DND-41 (cell line): ENCODE data around the gene SUPT7L.

Experiments used
- ATAC-seq: fragments of 200-7000 bp; cut with Tn5 transposase; 3 replicates; pipeline ENCODE4 v1.9.1; 2021; ENCODE audit warnings: low read depth; ENCODE audit not compliant: insufficient read depth
- DNase-seq: peaks from one replicate; pipeline ENCODE4 v3.0.0-alpha.2; 2020
- H2AFZ ChIP-seq: 2 replicates; pipeline ENCODE4 v1.6.0; 2012; ENCODE audit warnings: low read depth, low read length
- H3K27ac ChIP-seq: 2 replicates; pipeline ENCODE4 v1.5.1; 2012; ENCODE audit warnings: low read length, inconsistent platforms
- H3K27me3 ChIP-seq: fragments of 200-600 bp; sonication (generic); 2 replicates; pipeline ENCODE4 v1.6.0; 2012; ENCODE audit warnings: low read length, mild to moderate bottlenecking, inconsistent platforms; ENCODE audit not compliant: insufficient read depth, poor library complexity
- H3K36me3 ChIP-seq: 2 replicates; pipeline ENCODE4 v1.5.1; 2012; ENCODE audit warnings: low read length, inconsistent platforms; ENCODE audit not compliant: insufficient read depth
- H3K4me1 ChIP-seq: 2 replicates; pipeline ENCODE4 v1.5.1; 2012; ENCODE audit warnings: mild to moderate bottlenecking, low read length; ENCODE audit not compliant: insufficient read depth
- H3K4me2 ChIP-seq: 2 replicates; pipeline ENCODE4 v1.6.0; 2012; ENCODE audit warnings: mild to moderate bottlenecking, moderate library complexity, low read length, inconsistent platforms; ENCODE audit not compliant: insufficient read depth
- H3K4me3 ChIP-seq, 2 experiments: fragments of 200-600 bp in 1 of 2; shearing (Covaris generic) in 1 of 2; 2 replicates each; pipeline ENCODE4 v1.5.1; 2012 to 2016; ENCODE audit warnings: inconsistent platforms in 2 of 2, low read length in 2 of 2, mild to moderate bottlenecking in 2 of 2, low read depth in 1 of 2, moderate library complexity in 1 of 2
- H3K79me2 ChIP-seq: 2 replicates; pipeline ENCODE4 v1.6.0; 2012; ENCODE audit warnings: low read length, inconsistent platforms; ENCODE audit not compliant: insufficient read depth
- H3K9ac ChIP-seq: 2 replicates; pipeline ENCODE4 v1.6.0; 2012; ENCODE audit warnings: low read depth, mild to moderate bottlenecking, inconsistent platforms, low read length, moderate library complexity
- H3K9me3 ChIP-seq: 2 replicates; pipeline ENCODE4 v1.5.1; 2012; ENCODE audit warnings: low read length, moderate library complexity, mild to moderate bottlenecking, inconsistent platforms; ENCODE audit not compliant: insufficient read depth, severe bottlenecking
- H4K20me1 ChIP-seq: 2 replicates; pipeline ENCODE4 v1.6.0; 2012; ENCODE audit warnings: low read length; ENCODE audit not compliant: insufficient read depth
- EZH2 ChIP-seq: IDR thresholded peaks from 3 replicates; pipeline ENCODE4 v1.6.1; 2012; ENCODE audit warnings: borderline replicate concordance, low read depth, mild to moderate bottlenecking, moderate library complexity, low read length, inconsistent platforms; ENCODE audit not compliant: severe bottlenecking
- TF ChIP-seq, protein P1 (sequence below): IDR thresholded peaks from 2 replicates; pipeline ENCODE4 v1.5.1; 2012; ENCODE audit warnings: borderline replicate concordance, low read length, moderate library complexity, mild to moderate bottlenecking; ENCODE audit not compliant: poor library complexity, severe bottlenecking; ENCODE audit errors: extremely low read depth

The SUPT7L gene

DNA sequence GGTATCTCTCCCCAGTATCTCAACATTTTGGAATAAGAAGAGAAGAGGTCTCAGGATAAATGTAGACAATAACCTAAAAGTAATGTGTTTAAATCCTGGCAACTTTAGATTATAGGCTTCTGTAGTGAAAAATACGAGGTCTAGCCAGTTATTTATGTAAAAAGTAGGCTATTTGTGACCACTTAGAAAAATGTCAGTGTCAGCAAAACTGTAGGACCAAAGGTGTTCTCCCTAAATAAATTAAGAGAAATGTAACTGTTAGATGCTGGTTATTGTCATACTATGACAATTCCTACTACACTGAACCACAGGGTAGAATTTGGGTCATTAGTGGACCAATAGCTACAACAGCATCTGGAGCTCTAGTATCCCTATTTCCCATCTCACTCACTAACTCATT is 2.0 kb downstream of the SUPT7L start:
- H3K4me1 ChIP-seq = peaks cover 43% of the 10 kb centered on the region
- no peak overlapping the region for H3K4me3 ChIP-seq
- H3K79me2 ChIP-seq = peaks cover 47% of the 10 kb centered on the region
- H3K27ac ChIP-seq = no peak overlapping the region
- DNase-seq (no peak), ATAC-seq (no peak)
- no peaks in the 10 kb centered on the region for H3K27me3 ChIP-seq
- no peak overlapping the region for H3K9ac ChIP-seq
- no peak overlapping the region for H3K4me2 ChIP-seq
- TF ChIP-seq EZH2 = no peak
- TF ChIP-seq, protein P1, sequence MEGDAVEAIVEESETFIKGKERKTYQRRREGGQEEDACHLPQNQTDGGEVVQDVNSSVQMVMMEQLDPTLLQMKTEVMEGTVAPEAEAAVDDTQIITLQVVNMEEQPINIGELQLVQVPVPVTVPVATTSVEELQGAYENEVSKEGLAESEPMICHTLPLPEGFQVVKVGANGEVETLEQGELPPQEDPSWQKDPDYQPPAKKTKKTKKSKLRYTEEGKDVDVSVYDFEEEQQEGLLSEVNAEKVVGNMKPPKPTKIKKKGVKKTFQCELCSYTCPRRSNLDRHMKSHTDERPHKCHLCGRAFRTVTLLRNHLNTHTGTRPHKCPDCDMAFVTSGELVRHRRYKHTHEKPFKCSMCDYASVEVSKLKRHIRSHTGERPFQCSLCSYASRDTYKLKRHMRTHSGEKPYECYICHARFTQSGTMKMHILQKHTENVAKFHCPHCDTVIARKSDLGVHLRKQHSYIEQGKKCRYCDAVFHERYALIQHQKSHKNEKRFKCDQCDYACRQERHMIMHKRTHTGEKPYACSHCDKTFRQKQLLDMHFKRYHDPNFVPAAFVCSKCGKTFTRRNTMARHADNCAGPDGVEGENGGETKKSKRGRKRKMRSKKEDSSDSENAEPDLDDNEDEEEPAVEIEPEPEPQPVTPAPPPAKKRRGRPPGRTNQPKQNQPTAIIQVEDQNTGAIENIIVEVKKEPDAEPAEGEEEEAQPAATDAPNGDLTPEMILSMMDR = no peak
- H4K20me1 ChIP-seq = no peaks in the 10 kb centered on the region
- no peak overlapping the region for H2AFZ ChIP-seq
- H3K9me3 ChIP-seq = no peaks in the 10 kb centered on the region
- H3K36me3 ChIP-seq = peaks cover 53% of the 10 kb centered on the region

GRCh38 chr2:27655155-27655951 is 8.1 kb downstream of the SUPT7L start:
- ATAC-seq (no peak), DNase-seq (no peak)
- H3K4me3 ChIP-seq = no peak overlapping the region
- H3K9ac ChIP-seq = no peak overlapping the region
- no peaks in the 10 kb centered on the region for H3K4me1 ChIP-seq
- no peak overlapping the region for H3K27ac ChIP-seq
- no peak overlapping the region for H2AFZ ChIP-seq
- no peaks in the 10 kb centered on the region for H3K9me3 ChIP-seq
- TF ChIP-seq EZH2 = no peak
- TF ChIP-seq, protein P1 = no peak
- H3K79me2 ChIP-seq = no peaks in the 10 kb centered on the region
- H3K27me3 ChIP-seq = no peaks in the 10 kb centered on the region
- no peaks in the 10 kb centered on the region for H4K20me1 ChIP-seq
- H3K4me2 ChIP-seq = no peak overlapping the region
- H3K36me3 ChIP-seq = peaks cover 88% of the 10 kb centered on the region

DNA sequence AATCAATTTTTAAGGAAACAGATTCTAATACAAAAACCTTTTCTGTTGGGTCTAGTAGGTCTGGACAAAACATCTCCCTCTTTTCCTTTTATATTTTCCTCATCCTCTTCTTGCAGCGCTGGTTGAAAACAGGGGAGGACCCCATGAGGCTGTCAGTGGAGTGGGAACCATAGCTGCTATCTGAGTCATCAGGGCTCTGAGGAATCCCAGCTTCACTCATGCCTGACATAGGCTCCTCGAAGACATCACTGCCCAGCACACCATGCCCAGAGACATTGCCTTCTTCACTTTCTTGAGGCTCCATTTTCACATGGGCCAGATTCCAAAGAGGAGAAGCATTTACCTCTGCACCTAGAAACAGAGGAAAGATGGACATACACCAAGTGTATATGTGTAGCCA is 10.0 kb downstream of the SUPT7L start:
- ATAC-seq (no peak), DNase-seq (no peak)
- no peaks in the 10 kb centered on the region for H3K27me3 ChIP-seq
- H3K36me3 ChIP-seq = peaks cover 89% of the 10 kb centered on the region
- TF ChIP-seq, protein P1 = no peak
- no peak for TF ChIP-seq EZH2
- no peaks in the 10 kb centered on the region for H3K79me2 ChIP-seq
- no peaks in the 10 kb centered on the region for H4K20me1 ChIP-seq
- H3K27ac ChIP-seq = no peak overlapping the region
- H3K9me3 ChIP-seq = no peaks in the 10 kb centered on the region
- H2AFZ ChIP-seq = no peak overlapping the region
- H3K4me1 ChIP-seq = no peaks in the 10 kb centered on the region
- no peak overlapping the region for H3K9ac ChIP-seq
- H3K4me2 ChIP-seq = no peak overlapping the region
- no peak overlapping the region for H3K4me3 ChIP-seq
